PC-3 (cell line): ENCODE data around the gene TNFRSF18. TPM values are rescaled to one million over a fixed set of nuclear protein-coding genes. Genes with fewer than 3 reads are reported as not detected.

ENCODE experiments used
- ATAC-seq: fragments of 200-7000 bp; cut with Tn5 transposase; 2 replicates; pipeline ENCODE4 v1.9.1; 2020; ENCODE audit warnings: mild to moderate bottlenecking, moderate library complexity
- BruUV-seq: library from RNA; stranded (reverse); fragments of 400-500 nt; replicated peaks from 2 replicates; lab custom pipeline; 2021; lab: Mats Ljungman, UMichigan
- CTCF ChIA-PET: fragments of 300-600 bp; sonication (Branson Sonifier 250); formaldehyde crosslinking; loops from one replicate; lab custom pipeline; 2022; ENCODE audit warnings: antibody characterized with exemption; lab: Charles Lee
- POLR2A ChIA-PET: fragments of 300-600 bp; sonication (Branson Sonifier 250); formaldehyde crosslinking; loops from one replicate; lab custom pipeline; 2022; ENCODE audit warnings: antibody characterized with exemption; ENCODE audit not compliant: unreplicated experiment; lab: Charles Lee
- DNase-seq: peaks from one replicate; pipeline ENCODE4 v3.0.0-alpha.2; 2015
- H2AFZ ChIP-seq: fragments of 300-600 bp; sonication (generic); 2 replicates; pipeline ENCODE4 v1.6.0; 2016; ENCODE audit warnings: antibody characterized with exemption, low read length
- H3F3A ChIP-seq: fragments of 300-600 bp; sonication (generic); one replicate; pipeline ENCODE4 v1.6.0; 2017; ENCODE audit warnings: antibody characterized with exemption, low read length, control low read depth, mild to moderate bottlenecking; ENCODE audit not compliant: unreplicated experiment
- H3K27ac ChIP-seq: fragments of 300-600 bp; sonication (generic); 2 replicates; pipeline ENCODE4 v1.5.1; 2016; ENCODE audit warnings: mild to moderate bottlenecking, low read length
- H3K27me3 ChIP-seq: fragments of 300-600 bp; sonication (generic); 2 replicates; pipeline ENCODE4 v1.6.1; 2016; ENCODE audit warnings: low read length, mixed read lengths
- H3K36me3 ChIP-seq: fragments of 300-600 bp; sonication (generic); 2 replicates; pipeline ENCODE4 v1.6.1; 2016; ENCODE audit warnings: low read depth, mixed run types, low read length, mixed read lengths
- H3K4me1 ChIP-seq: fragments of 300-600 bp; sonication (generic); 2 replicates; pipeline ENCODE4 v1.5.1; 2016; ENCODE audit warnings: low read length; ENCODE audit not compliant: insufficient read depth
- H3K4me2 ChIP-seq: fragments of 300-600 bp; sonication (generic); 2 replicates; pipeline ENCODE4 v1.6.0; 2016; ENCODE audit warnings: low read length
- H3K4me3 ChIP-seq: fragments of 300-600 bp; sonication (generic); 2 replicates; pipeline ENCODE4 v1.5.1; 2016; ENCODE audit warnings: mild to moderate bottlenecking, low read length, mixed read lengths
- H3K79me2 ChIP-seq: fragments of 300-600 bp; sonication (generic); 2 replicates; pipeline ENCODE4 v1.6.1; 2017; ENCODE audit warnings: low read length, mixed read lengths
- H3K9ac ChIP-seq: fragments of 300-600 bp; sonication (generic); 2 replicates; pipeline ENCODE4 v1.6.0; 2016; ENCODE audit warnings: mild to moderate bottlenecking, low read length
- H3K9me2 ChIP-seq: fragments of 300-600 bp; sonication (generic); replicated peaks from 2 replicates; pipeline ENCODE4 v1.6.1; 2016; ENCODE audit warnings: mixed run types, low read length, mixed read lengths
- H3K9me3 ChIP-seq: fragments of 300-600 bp; sonication (generic); 2 replicates; pipeline ENCODE4 v1.6.1; 2016; ENCODE audit warnings: low read length, mixed read lengths
- H4K20me1 ChIP-seq: fragments of 300-600 bp; sonication (generic); 2 replicates; pipeline ENCODE4 v1.6.1; 2016; ENCODE audit warnings: low read length, mixed read lengths
- EZH2 ChIP-seq: fragments of 300-600 bp; sonication (generic); IDR thresholded peaks from one replicate; pipeline ENCODE4 v1.6.1; 2017; ENCODE audit warnings: antibody characterized with exemption, mild to moderate bottlenecking, low read length; ENCODE audit not compliant: unreplicated experiment
- EZH2phosphoT487 ChIP-seq: fragments of 300-600 bp; sonication (generic); IDR thresholded peaks from 2 replicates; pipeline ENCODE4 v1.6.1; 2018; ENCODE audit warnings: mild to moderate bottlenecking, antibody characterized with exemption, low read length, borderline replicate concordance
- intact Hi-C: fragments of 100-400 bp; cut with micrococcal nuclease; formaldehyde crosslinking; loops from 2 replicates; pipeline ENCODE4 v1.9.0; 2023
- total RNA-seq: library from RNA; depleted of rRNA; stranded (reverse); fragments of >200 nt; gene quantifications from 2 replicates; pipeline ENCODE4 v1.2.3, GENCODE V29; 2014
- TF ChIP-seq, protein P1 (sequence below): fragments of 300-600 bp; sonication (generic); conservative IDR thresholded peaks from 2 replicates; pipeline ENCODE4 v1.5.1; 2017; ENCODE audit warnings: antibody characterized with exemption, low read depth, mild to moderate bottlenecking, low read length

TNFRSF18 gene
- total RNA-seq, 1 experiment from 2014 or later, result 87.2 TPM

DNA sequence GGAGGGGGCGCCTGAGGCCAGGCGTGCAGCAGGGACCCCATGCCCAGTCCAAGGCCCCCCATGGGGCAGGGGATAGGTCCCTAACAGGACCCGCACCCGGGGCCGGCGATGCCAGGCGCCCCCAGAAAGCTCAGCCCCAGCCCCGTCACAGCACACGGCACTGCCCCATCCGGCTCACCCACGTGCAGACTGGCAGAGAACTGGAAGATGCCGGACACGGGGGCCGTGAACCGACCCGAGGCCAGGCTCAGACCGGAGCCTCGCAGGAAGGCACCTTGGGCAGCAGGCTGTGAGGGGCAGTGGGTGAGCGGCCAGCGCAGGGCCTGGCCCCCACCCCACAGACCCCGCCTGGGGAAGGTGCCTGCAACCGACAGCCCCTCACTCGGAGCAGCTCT lies 36.9 kb upstream of the TNFRSF18 start:
- Histone ChIP-seq H3K4me1 (peaks cover 19% of the 10 kb centered on the region), H3K4me3 (no peak overlapping the region), H4K20me1 (no peaks in the 10 kb centered on the region), H3K27ac (no peak overlapping the region), H3K36me3 (no peaks in the 10 kb centered on the region), H2AFZ (no peak overlapping the region), H3K79me2 (no peaks in the 10 kb centered on the region), H3K9me3 (no peaks in the 10 kb centered on the region), H3K4me2 (no peak overlapping the region), H3K27me3 (no peaks in the 10 kb centered on the region), H3F3A (no peaks in the 10 kb centered on the region), H3K9ac (no peak overlapping the region), H3K9me2 (no peaks in the 10 kb centered on the region)
- CTCF ChIA-PET, result no interaction called here
- BruUV-seq, result no TSS peak
- no peak for ATAC-seq
- POLR2A ChIA-PET, result no interaction called here
- TF ChIP-seq EZH2 (no peak), EZH2phosphoT487 (no peak)
- TF ChIP-seq, protein P1, sequence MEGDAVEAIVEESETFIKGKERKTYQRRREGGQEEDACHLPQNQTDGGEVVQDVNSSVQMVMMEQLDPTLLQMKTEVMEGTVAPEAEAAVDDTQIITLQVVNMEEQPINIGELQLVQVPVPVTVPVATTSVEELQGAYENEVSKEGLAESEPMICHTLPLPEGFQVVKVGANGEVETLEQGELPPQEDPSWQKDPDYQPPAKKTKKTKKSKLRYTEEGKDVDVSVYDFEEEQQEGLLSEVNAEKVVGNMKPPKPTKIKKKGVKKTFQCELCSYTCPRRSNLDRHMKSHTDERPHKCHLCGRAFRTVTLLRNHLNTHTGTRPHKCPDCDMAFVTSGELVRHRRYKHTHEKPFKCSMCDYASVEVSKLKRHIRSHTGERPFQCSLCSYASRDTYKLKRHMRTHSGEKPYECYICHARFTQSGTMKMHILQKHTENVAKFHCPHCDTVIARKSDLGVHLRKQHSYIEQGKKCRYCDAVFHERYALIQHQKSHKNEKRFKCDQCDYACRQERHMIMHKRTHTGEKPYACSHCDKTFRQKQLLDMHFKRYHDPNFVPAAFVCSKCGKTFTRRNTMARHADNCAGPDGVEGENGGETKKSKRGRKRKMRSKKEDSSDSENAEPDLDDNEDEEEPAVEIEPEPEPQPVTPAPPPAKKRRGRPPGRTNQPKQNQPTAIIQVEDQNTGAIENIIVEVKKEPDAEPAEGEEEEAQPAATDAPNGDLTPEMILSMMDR, result no peak
- intact Hi-C loops, result no loop called here
- DNase-seq, result no peak

DNA sequence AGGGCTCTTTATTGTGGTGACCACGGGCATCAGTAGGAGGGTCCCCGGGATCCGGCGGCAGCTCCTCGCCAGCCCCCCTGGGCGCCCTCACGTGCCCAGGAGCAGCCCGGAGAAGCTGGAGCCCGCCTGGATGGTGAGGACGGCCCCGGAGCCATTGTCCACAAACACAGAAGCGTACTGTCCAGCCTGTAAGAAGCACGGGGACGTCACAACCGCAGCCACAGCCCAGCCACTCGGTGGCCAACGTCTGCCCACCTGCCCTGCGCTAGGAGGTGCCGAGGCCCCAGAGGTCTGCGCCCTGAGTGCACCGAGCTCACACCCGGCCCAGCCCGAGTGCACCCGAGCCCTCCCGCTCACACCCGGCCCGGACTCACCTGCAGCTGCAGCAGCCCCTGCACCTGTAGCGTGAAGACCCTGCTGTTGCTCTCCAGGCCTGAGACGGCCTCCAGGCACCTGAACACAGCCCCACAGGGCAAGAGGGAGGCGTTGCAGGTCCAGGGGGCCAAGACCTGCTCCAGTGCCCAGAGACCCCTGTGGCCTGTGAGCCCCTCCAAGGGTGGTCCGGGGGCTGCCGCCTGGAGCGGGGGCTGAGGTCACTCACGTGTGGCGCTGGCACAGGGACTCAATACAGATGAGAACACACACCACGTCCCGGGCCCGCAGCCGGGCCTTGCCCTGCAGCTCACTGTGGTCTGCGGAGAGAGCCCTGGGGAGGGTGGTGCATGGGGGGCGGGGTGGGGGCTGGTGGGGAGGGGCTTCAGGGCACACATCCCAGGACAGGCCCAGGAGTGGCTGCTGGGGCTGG lies 36.3 kb upstream of the TNFRSF18 start:
- Histone ChIP-seq H3K4me1 (peaks cover 25% of the 10 kb centered on the region), H3K4me2 (no peak overlapping the region), H3K36me3 (no peaks in the 10 kb centered on the region), H3K27ac (no peak overlapping the region), H3K79me2 (no peaks in the 10 kb centered on the region), H3K9ac (no peak overlapping the region), H4K20me1 (no peaks in the 10 kb centered on the region), H2AFZ (no peak overlapping the region), H3K4me3 (no peak overlapping the region), H3K9me3 (no peaks in the 10 kb centered on the region), H3K9me2 (no peaks in the 10 kb centered on the region), H3F3A (no peaks in the 10 kb centered on the region), H3K27me3 (no peaks in the 10 kb centered on the region)
- no TSS peak for BruUV-seq
- DNase-seq (no peak), ATAC-seq (no peak)
- ChIA-PET CTCF (interaction anchor here (0.6 kb wide), 1 partner anchor 39 kb away, joined by 3 read pairs; no protein-coding TSS in a partner anchor), POLR2A (no interaction called here)
- intact Hi-C loops, result no loop called here
- no peak for TF ChIP-seq EZH2
- TF ChIP-seq, protein P1, result no peak
- no peak for TF ChIP-seq EZH2phosphoT487

DNA sequence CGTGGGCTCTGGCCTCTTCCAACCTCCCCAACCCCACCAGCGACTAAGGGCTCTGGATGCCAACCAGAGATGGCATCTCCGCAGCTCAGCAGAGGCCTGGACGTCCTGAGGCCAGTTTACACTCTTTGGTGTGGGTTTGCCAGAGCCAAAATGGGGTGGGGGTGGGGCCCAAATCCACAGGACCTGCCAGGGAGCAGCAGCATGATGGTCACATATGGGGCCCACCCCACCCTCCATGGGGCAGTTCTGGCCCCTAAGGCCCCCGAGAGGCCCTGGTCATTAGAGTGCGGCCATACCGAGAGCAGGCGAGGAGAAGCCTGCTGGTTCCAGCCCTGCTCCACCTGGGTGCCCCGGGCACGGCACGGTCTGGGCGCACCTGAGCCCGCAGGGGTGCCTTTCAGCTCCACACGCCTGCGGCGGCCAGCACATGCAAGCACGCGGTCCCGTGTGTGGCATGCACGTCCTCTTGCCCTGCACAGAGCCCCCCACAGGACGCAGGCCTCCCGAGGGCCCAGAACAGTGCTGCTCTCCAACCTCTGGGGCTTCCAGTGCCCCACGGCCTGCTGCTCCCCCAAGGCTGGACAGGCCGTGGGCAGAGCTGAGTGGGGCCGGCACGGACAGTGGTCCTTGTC lies 35.3 kb upstream of the TNFRSF18 start:
- BruUV-seq, result no TSS peak
- CTCF ChIA-PET, result interaction anchor here (0.6 kb wide), 1 partner anchor 40 kb away, joined by 3 read pairs; no protein-coding TSS in a partner anchor

More for the DNA sequence above, 35.3 kb upstream of the TNFRSF18 start:
- TF ChIP-seq, protein P1, result no peak
- TF ChIP-seq EZH2phosphoT487 (no peak), EZH2 (no peak)
- H3K9me2 ChIP-seq, result no peaks in the 10 kb centered on the region
- no peaks in the 10 kb centered on the region for H3K36me3 ChIP-seq
- H4K20me1 ChIP-seq, result no peaks in the 10 kb centered on the region
- no peaks in the 10 kb centered on the region for H3K79me2 ChIP-seq
- intact Hi-C loops, result no loop called here
- POLR2A ChIA-PET, result interaction anchor here (0.6 kb wide), 1 partner anchor 34 kb away, joined by 11 read pairs; no protein-coding TSS in a partner anchor
- H3K4me2 ChIP-seq, result no peak overlapping the region
- H3K4me3 ChIP-seq, result no peak overlapping the region
- no peak overlapping the region for H3K9ac ChIP-seq
- H3K27me3 ChIP-seq, result no peaks in the 10 kb centered on the region
- ATAC-seq, result no peak
- H3K27ac ChIP-seq, result no peak overlapping the region
- H3F3A ChIP-seq, result no peaks in the 10 kb centered on the region
- DNase-seq, result no peak
- H3K9me3 ChIP-seq, result no peaks in the 10 kb centered on the region
- H2AFZ ChIP-seq, result no peak overlapping the region
- peaks cover 34% of the 10 kb centered on the region for H3K4me1 ChIP-seq
